Nephron progenitor cell (in vitro differentiated cells): ENCODE measurements around the gene VIPR2.

Experiments used
- DNase-seq: peaks from one replicate; pipeline ENCODE4 v3.0.0; 2021
- H3K27ac Mint-ChIP-seq: 2 replicates; pipeline ENCODE4 v1.8.0; 2021; ENCODE audit warnings: mild to moderate bottlenecking, moderate library complexity, mixed read lengths
- H3K27me3 Mint-ChIP-seq: 2 replicates; pipeline ENCODE4 v1.8.0; 2021; ENCODE audit warnings: mild to moderate bottlenecking, low read depth, mixed read lengths; ENCODE audit not compliant: poor library complexity
- H3K36me3 Mint-ChIP-seq: 2 replicates; pipeline ENCODE4 v1.8.0; 2021; ENCODE audit warnings: low read depth, mixed read lengths
- H3K4me1 Mint-ChIP-seq: 2 replicates; pipeline ENCODE4 v1.8.0; 2021; ENCODE audit warnings: mixed read lengths
- H3K4me3 Mint-ChIP-seq: 2 replicates; pipeline ENCODE4 v1.8.0; 2021; ENCODE audit warnings: mild to moderate bottlenecking, moderate library complexity, mixed read lengths
- H3K9me3 Mint-ChIP-seq: 2 replicates; pipeline ENCODE4 v1.8.0; 2021; ENCODE audit warnings: mild to moderate bottlenecking, moderate library complexity, mixed read lengths
- TF ChIP-seq, protein P1 (sequence below): fragments of 200-600 bp; sonication (generic); IDR thresholded peaks from 2 replicates; pipeline ENCODE4 v1.5.0; 2021; ENCODE audit warnings: antibody characterized with exemption

Gene VIPR2

GRCh38 chr7:159057647-159058046, 87.0 kb downstream of the VIPR2 start:
- TF ChIP-seq, protein P1, sequence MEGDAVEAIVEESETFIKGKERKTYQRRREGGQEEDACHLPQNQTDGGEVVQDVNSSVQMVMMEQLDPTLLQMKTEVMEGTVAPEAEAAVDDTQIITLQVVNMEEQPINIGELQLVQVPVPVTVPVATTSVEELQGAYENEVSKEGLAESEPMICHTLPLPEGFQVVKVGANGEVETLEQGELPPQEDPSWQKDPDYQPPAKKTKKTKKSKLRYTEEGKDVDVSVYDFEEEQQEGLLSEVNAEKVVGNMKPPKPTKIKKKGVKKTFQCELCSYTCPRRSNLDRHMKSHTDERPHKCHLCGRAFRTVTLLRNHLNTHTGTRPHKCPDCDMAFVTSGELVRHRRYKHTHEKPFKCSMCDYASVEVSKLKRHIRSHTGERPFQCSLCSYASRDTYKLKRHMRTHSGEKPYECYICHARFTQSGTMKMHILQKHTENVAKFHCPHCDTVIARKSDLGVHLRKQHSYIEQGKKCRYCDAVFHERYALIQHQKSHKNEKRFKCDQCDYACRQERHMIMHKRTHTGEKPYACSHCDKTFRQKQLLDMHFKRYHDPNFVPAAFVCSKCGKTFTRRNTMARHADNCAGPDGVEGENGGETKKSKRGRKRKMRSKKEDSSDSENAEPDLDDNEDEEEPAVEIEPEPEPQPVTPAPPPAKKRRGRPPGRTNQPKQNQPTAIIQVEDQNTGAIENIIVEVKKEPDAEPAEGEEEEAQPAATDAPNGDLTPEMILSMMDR = no peak
- peaks cover 13% of the 10 kb centered on the region for H3K27me3 Mint-ChIP-seq
- H3K4me3 Mint-ChIP-seq = no peak overlapping the region
- peaks cover 8% of the 10 kb centered on the region for H3K9me3 Mint-ChIP-seq
- no peak overlapping the region for H3K27ac Mint-ChIP-seq
- DNase-seq = no peak
- H3K36me3 Mint-ChIP-seq = peaks cover 4% of the 10 kb centered on the region
- H3K4me1 Mint-ChIP-seq = no peaks in the 10 kb centered on the region

- TF ChIP-seq, protein P1 = no peak
These were observed 87.9 kb downstream of the VIPR2 start for GRCh38 chr7:159056737-159057136.

GRCh38 chr7:159051916-159052315, 92.8 kb downstream of the VIPR2 start:
- peaks cover 14% of the 10 kb centered on the region for H3K27me3 Mint-ChIP-seq
- H3K36me3 Mint-ChIP-seq = no peaks in the 10 kb centered on the region
- peaks cover 19% of the 10 kb centered on the region for H3K9me3 Mint-ChIP-seq
- H3K4me1 Mint-ChIP-seq = no peaks in the 10 kb centered on the region
- no peak overlapping the region for H3K4me3 Mint-ChIP-seq
- TF ChIP-seq, protein P1 = no peak
- DNase-seq = no peak
- no peak overlapping the region for H3K27ac Mint-ChIP-seq

More at GRCh38 chr7:159056737-159057136, 87.9 kb downstream of the VIPR2 start:
- Mint-ChIP-seq H3K36me3 (no peaks in the 10 kb centered on the region), H3K4me1 (no peaks in the 10 kb centered on the region), H3K27ac (no peak overlapping the region), H3K27me3 (peaks cover 17% of the 10 kb centered on the region), H3K9me3 (peaks cover 8% of the 10 kb centered on the region), H3K4me3 (no peak overlapping the region)
- DNase-seq = no peak

DNA sequence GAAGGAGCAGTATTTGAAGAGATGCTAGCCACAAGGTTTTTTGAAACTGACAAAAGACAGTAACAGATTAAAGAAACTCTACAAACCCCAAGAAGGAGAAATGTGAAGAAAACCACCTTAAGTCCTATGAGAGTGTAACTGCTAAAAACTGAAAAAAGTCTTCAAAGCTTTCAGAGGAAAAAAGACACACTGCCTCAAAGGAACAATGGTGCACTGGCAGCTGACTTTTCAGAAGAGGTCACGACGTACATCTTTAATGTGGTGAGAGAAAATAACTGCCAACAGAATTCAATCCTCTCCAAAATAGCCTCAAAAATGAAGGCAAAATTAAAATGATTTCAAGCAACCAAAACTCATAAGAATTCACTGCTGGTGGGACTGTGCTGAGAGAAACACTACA, 94.0 kb downstream of the VIPR2 start:
- Mint-ChIP-seq H3K4me3 (no peak overlapping the region), H3K36me3 (no peaks in the 10 kb centered on the region), H3K27me3 (peaks cover 17% of the 10 kb centered on the region), H3K4me1 (no peaks in the 10 kb centered on the region), H3K9me3 (peaks cover 19% of the 10 kb centered on the region), H3K27ac (no peak overlapping the region)
- DNase-seq = no peak
- TF ChIP-seq, protein P1 = no peak

DNA sequence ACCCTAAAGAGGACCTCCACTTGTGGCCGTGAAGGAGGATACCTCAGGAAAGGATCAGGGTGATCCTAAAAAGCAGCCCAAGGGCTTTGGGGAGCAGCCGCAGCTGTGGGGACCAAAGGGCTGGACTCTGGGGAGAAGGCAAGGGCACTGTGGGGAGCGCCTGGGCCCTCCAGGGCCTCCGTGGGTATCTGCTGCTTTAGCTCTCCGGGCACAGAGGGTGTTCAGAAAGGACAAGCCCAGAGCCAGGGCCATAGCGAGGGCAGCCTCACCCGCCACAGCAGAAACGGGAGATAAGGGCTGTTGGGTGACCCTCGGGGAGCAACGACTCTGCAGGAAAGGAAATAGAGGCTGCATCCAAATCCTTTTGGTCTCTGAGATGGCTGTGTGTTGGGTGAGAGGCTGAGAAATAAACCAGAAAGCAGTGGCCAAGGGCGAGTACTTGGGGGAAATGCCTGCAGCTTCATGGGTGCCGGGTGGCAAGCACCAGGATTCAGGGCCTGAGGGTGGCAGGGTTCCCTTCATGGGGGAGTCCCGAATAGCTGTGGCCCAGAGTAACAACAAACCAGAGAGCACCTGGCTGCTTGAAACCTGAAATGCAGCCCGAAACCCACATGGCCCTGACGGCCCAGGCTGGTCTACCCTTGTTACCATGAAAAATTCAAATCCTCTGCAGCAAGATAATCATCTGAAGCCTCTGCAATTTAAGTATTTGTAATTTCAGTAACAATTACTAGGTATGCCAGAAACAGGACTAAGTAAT, 95.2 kb downstream of the VIPR2 start:
- DNase-seq = no peak
- TF ChIP-seq, protein P1 = no peak
- Mint-ChIP-seq H3K27me3 (peaks cover 18% of the 10 kb centered on the region), H3K9me3 (peaks cover 21% of the 10 kb centered on the region), H3K4me1 (no peaks in the 10 kb centered on the region), H3K36me3 (no peaks in the 10 kb centered on the region), H3K4me3 (no peak overlapping the region), H3K27ac (no peak overlapping the region)

GRCh38 chr7:159048656-159049055, 96.0 kb downstream of the VIPR2 start:
- Mint-ChIP-seq H3K27me3 (peaks cover 18% of the 10 kb centered on the region), H3K4me3 (no peak overlapping the region), H3K27ac (no peak overlapping the region), H3K36me3 (no peaks in the 10 kb centered on the region), H3K9me3 (peaks cover 25% of the 10 kb centered on the region), H3K4me1 (no peaks in the 10 kb centered on the region)
- DNase-seq = no peak
- TF ChIP-seq, protein P1 = no peak
